NCI-H187 treated with DMSO at 0.1 percent for 48 hours (cell line): ENCODE measurements around the gene TST.

Experiments used
- DNase-seq: peaks from one replicate; lab custom pipeline; 2025; lab: John Stamatoyannopoulos, UW

Gene TST

GRCh38 chr22:37019309-37020191 is at the start of gene TST, which contains the start of gene MPST:
TSS of gene TST (minus strand) at chr22:37019447. CDS start at chr22:37018732, 715 bp downstream.
TSS of gene MPST (plus strand) at chr22:37019742. CDS start at chr22:37019837, 95 bp downstream.
- no peak for DNase-seq

GRCh38 chr22:37068859-37069258 is 49.6 kb upstream of the TST start:
- no peak for DNase-seq

- no peak for DNase-seq
Measured at GRCh38 chr22:37067428-37067827, 48.2 kb upstream of the TST start.

GRCh38 chr22:37065961-37066360 is 46.7 kb upstream of the TST start:
- DNase-seq: no peak

GRCh38 chr22:37065180-37065579 is 45.9 kb upstream of the TST start:
- DNase-seq: no peak

GRCh38 chr22:37064553-37064952 is 45.3 kb upstream of the TST start:
- no peak for DNase-seq

GRCh38 chr22:37063431-37064420 is 44.5 kb upstream of the TST start:
- no peak for DNase-seq

GRCh38 chr22:37062702-37063381 is 43.6 kb upstream of the TST start:
- DNase-seq: no peak

- no peak for DNase-seq
Measured at GRCh38 chr22:37062376-37062675, 43.1 kb upstream of the TST start.

- DNase-seq: no peak
Measured at GRCh38 chr22:37061611-37062375, 42.5 kb upstream of the TST start.

- DNase-seq: no peak
Measured at GRCh38 chr22:37060801-37061610, 41.8 kb upstream of the TST start.

- no peak for DNase-seq
Measured at GRCh38 chr22:37059876-37060449, 40.7 kb upstream of the TST start.

GRCh38 chr22:37058917-37059701 is 39.9 kb upstream of the TST start:
- DNase-seq: no peak

GRCh38 chr22:37057796-37058510 is 38.7 kb upstream of the TST start:
- DNase-seq: no peak

- DNase-seq: no peak
Measured at GRCh38 chr22:37057226-37057625, 38.0 kb upstream of the TST start.

- no peak for DNase-seq
Measured at GRCh38 chr22:37056246-37056645, 37.0 kb upstream of the TST start.

- DNase-seq: no peak
Measured at GRCh38 chr22:37054600-37055365, 35.5 kb upstream of the TST start.

- no peak for DNase-seq
Measured at GRCh38 chr22:37054056-37054395, 34.8 kb upstream of the TST start.
